OCI-LY1 (cell line): ENCODE measurements around the gene NKX6-1.

Experiments
- H2AFZ ChIP-seq: fragments of 200-600 bp; sonication (generic), shearing (Covaris generic); 2 replicates; pipeline ENCODE4 v1.6.0; 2014; ENCODE audit warnings: antibody characterized with exemption, mild to moderate bottlenecking, low read length
- H3F3A ChIP-seq: fragments of 200-600 bp; sonication (generic), shearing (Covaris generic); 2 replicates; pipeline ENCODE4 v1.6.0; 2014; ENCODE audit warnings: mild to moderate bottlenecking, antibody characterized with exemption, low read length, moderate library complexity; ENCODE audit not compliant: insufficient read depth
- H3K27ac ChIP-seq: fragments of 200-600 bp; sonication (generic); 2 replicates; pipeline ENCODE4 v1.5.1; 2014; ENCODE audit warnings: low read length, mixed run types, mild to moderate bottlenecking, low read depth; ENCODE audit not compliant: poor library complexity, severe bottlenecking
- H3K27me3 ChIP-seq: fragments of 200-600 bp; sonication (generic); 2 replicates; pipeline ENCODE4 v1.6.0; 2014; ENCODE audit warnings: antibody characterized with exemption, mild to moderate bottlenecking, low read length, moderate library complexity; ENCODE audit not compliant: insufficient read depth
- H3K36me3 ChIP-seq: fragments of 200-600 bp; sonication (generic); 2 replicates; pipeline ENCODE4 v1.6.1; 2014; ENCODE audit warnings: mild to moderate bottlenecking, antibody characterized with exemption, low read length, moderate library complexity, mixed read lengths; ENCODE audit not compliant: insufficient read depth
- H3K4me1 ChIP-seq: fragments of 200-600 bp; sonication (generic); 2 replicates; pipeline ENCODE4 v1.5.1; 2014; ENCODE audit warnings: mild to moderate bottlenecking, low read length, moderate library complexity; ENCODE audit not compliant: insufficient read depth, severe bottlenecking
- H3K4me2 ChIP-seq: fragments of 200-600 bp; sonication (generic), shearing (Covaris generic); 2 replicates; pipeline ENCODE4 v1.6.1; 2014; ENCODE audit warnings: low read length
- H3K4me3 ChIP-seq: fragments of 200-600 bp; sonication (generic); 2 replicates; pipeline ENCODE4 v1.5.1; 2014; ENCODE audit warnings: low read length, low read depth, mild to moderate bottlenecking, mixed read lengths; ENCODE audit not compliant: poor library complexity, severe bottlenecking
- H3K79me2 ChIP-seq: fragments of 200-600 bp; shearing (Covaris generic); 2 replicates; pipeline ENCODE4 v1.6.1; 2016; ENCODE audit warnings: mixed run types, low read length, mixed read lengths; ENCODE audit not compliant: insufficient read depth
- H3K9ac ChIP-seq: fragments of 200-600 bp; sonication (generic), shearing (Covaris generic); 2 replicates; pipeline ENCODE4 v1.6.1; 2014; ENCODE audit warnings: mild to moderate bottlenecking, low read length, mixed read lengths
- H3K9me2 ChIP-seq: fragments of 200-600 bp; sonication (generic), shearing (Covaris generic); 2 replicates; pipeline ENCODE4 v1.6.1; 2014; ENCODE audit warnings: low read depth, mild to moderate bottlenecking, low read length, mixed read lengths
- H3K9me3 ChIP-seq: fragments of 200-600 bp; shearing (Covaris generic); 2 replicates; pipeline ENCODE4 v1.6.1; 2014; ENCODE audit warnings: low read length, mixed read lengths
- H4K20me1 ChIP-seq: fragments of 200-600 bp; sonication (generic), shearing (Covaris generic); 2 replicates; pipeline ENCODE4 v1.6.0; 2016; ENCODE audit warnings: mild to moderate bottlenecking, low read length; ENCODE audit not compliant: insufficient read depth
- CTCF ChIP-seq: fragments of 200-600 bp; sonication (generic), shearing (Covaris generic); IDR thresholded peaks from 2 replicates; pipeline ENCODE4 v1.5.1; 2017; ENCODE audit warnings: mild to moderate bottlenecking, antibody characterized with exemption, low read length, moderate library complexity, mixed read lengths
- EZH2 ChIP-seq: fragments of 200-600 bp; sonication (generic), shearing (Covaris generic); IDR thresholded peaks from 2 replicates; pipeline ENCODE4 v1.8.0; 2017; ENCODE audit warnings: borderline replicate concordance, mixed run types, mild to moderate bottlenecking, antibody characterized with exemption, low read length, moderate library complexity, mixed read lengths

The NKX6-1 gene

GRCh38 chr4:84443523-84443922 is 55.6 kb downstream of the NKX6-1 start:
- Histone ChIP-seq H3K79me2 (no peaks in the 10 kb centered on the region), H3K4me3 (no peak overlapping the region), H3K4me1 (no peaks in the 10 kb centered on the region), H3K36me3 (no peaks in the 10 kb centered on the region), H3K9me3 (no peaks in the 10 kb centered on the region), H3K4me2 (no peak overlapping the region), H2AFZ (no peak overlapping the region), H3F3A (no peaks in the 10 kb centered on the region), H3K9me2 (no peaks in the 10 kb centered on the region), H3K9ac (no peak overlapping the region), H3K27me3 (no peaks in the 10 kb centered on the region), H3K27ac (no peak overlapping the region), H4K20me1 (no peaks in the 10 kb centered on the region)
- TF ChIP-seq CTCF (no peak), EZH2 (no peak)

- Histone ChIP-seq H2AFZ (no peak overlapping the region), H4K20me1 (no peaks in the 10 kb centered on the region), H3K9me3 (no peaks in the 10 kb centered on the region), H3K9me2 (no peaks in the 10 kb centered on the region), H3F3A (no peaks in the 10 kb centered on the region), H3K4me1 (no peaks in the 10 kb centered on the region), H3K4me3 (no peak overlapping the region), H3K36me3 (no peaks in the 10 kb centered on the region), H3K27ac (no peak overlapping the region), H3K9ac (no peak overlapping the region), H3K4me2 (no peak overlapping the region), H3K79me2 (no peaks in the 10 kb centered on the region), H3K27me3 (no peaks in the 10 kb centered on the region)
- TF ChIP-seq CTCF (no peak), EZH2 (no peak)
Observed at GRCh38 chr4:84442778-84443177, 56.3 kb downstream of the NKX6-1 start.
